ENCODE data around the gene TAGLN. TPM values are rescaled to one million over a fixed set of nuclear protein-coding genes. Genes with fewer than 3 reads are reported as not detected.

TAGLN gene
- total and polyA plus RNA-seq, 9 of the 15 experiments (the other 6 are each of a cell fraction or from before 2014, with no cell fraction given), result 0.21 to 4.9 (median 1.1) TPM

- TF ChIP-seq ZNF740 (CRISPR knock-in tag; IDR thresholded peaks at IDR 0.05) (no peak), ZNF740 (tag; IDR thresholded peaks at IDR 0.05) (0 out of 4 replicates have a peak, but pooled peaks of 1 of the 2 experiments have one; percentile 57), ETS2 (tag; IDR thresholded peaks at IDR 0.05; ENCODE audit: borderline replicate concordance, poor library complexity, severe bottlenecking) (no peak), ZNF146 (CRISPR knock-in tag; IDR thresholded peaks at IDR 0.05; ENCODE audit: unreplicated experiment) (no peak), GATAD2B (IDR thresholded peaks at IDR 0.05; ENCODE audit: borderline replicate concordance) (peak; percentile 75), ZBTB17 (CRISPR knock-in tag; IDR thresholded peaks at IDR 0.05) (no peak; the same call in 1 of the 2 replicates), PRMT5 (CRISPR knock-in tag; IDR thresholded peaks at IDR 0.05) (no peak), ZZZ3 (IDR thresholded peaks at IDR 0.05) (no peak), ZKSCAN3 (CRISPR knock-in tag; IDR thresholded peaks at IDR 0.05) (no peak), DNMT1 (IDR thresholded peaks at IDR 0.05) (no peak), CCNT2 (IDR thresholded peaks at IDR 0.05; ENCODE audit: borderline replicate concordance, extremely low read depth, insufficient read length, low read depth, low read length) (peak; percentile 65), HNRNPL (IDR thresholded peaks at IDR 0.05; ENCODE audit: low read depth, low read length) (no peak), NCOA6 (IDR thresholded peaks at IDR 0.05) (no peak), ZNF408 (CRISPR knock-in tag; IDR thresholded peaks at IDR 0.05; ENCODE audit: low read depth) (no peak), ILK (tag; IDR thresholded peaks at IDR 0.05; ENCODE audit: borderline replicate concordance, low read depth) (no peak), ZNF583 (CRISPR knock-in tag; IDR thresholded peaks at IDR 0.05) (no peak)
- TF ChIP-seq, protein P1, sequence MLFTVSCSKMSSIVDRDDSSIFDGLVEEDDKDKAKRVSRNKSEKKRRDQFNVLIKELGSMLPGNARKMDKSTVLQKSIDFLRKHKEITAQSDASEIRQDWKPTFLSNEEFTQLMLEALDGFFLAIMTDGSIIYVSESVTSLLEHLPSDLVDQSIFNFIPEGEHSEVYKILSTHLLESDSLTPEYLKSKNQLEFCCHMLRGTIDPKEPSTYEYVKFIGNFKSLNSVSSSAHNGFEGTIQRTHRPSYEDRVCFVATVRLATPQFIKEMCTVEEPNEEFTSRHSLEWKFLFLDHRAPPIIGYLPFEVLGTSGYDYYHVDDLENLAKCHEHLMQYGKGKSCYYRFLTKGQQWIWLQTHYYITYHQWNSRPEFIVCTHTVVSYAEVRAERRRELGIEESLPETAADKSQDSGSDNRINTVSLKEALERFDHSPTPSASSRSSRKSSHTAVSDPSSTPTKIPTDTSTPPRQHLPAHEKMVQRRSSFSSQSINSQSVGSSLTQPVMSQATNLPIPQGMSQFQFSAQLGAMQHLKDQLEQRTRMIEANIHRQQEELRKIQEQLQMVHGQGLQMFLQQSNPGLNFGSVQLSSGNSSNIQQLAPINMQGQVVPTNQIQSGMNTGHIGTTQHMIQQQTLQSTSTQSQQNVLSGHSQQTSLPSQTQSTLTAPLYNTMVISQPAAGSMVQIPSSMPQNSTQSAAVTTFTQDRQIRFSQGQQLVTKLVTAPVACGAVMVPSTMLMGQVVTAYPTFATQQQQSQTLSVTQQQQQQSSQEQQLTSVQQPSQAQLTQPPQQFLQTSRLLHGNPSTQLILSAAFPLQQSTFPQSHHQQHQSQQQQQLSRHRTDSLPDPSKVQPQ (CRISPR knock-in tag; IDR thresholded peaks at IDR 0.05; ENCODE audit: borderline replicate concordance), result no peak
- TF ChIP-seq, protein P2, sequence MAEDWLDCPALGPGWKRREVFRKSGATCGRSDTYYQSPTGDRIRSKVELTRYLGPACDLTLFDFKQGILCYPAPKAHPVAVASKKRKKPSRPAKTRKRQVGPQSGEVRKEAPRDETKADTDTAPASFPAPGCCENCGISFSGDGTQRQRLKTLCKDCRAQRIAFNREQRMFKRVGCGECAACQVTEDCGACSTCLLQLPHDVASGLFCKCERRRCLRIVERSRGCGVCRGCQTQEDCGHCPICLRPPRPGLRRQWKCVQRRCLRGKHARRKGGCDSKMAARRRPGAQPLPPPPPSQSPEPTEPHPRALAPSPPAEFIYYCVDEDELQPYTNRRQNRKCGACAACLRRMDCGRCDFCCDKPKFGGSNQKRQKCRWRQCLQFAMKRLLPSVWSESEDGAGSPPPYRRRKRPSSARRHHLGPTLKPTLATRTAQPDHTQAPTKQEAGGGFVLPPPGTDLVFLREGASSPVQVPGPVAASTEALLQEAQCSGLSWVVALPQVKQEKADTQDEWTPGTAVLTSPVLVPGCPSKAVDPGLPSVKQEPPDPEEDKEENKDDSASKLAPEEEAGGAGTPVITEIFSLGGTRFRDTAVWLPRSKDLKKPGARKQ (CRISPR knock-in tag; IDR thresholded peaks at IDR 0.05), result no peak
- TF ChIP-seq, protein P3, sequence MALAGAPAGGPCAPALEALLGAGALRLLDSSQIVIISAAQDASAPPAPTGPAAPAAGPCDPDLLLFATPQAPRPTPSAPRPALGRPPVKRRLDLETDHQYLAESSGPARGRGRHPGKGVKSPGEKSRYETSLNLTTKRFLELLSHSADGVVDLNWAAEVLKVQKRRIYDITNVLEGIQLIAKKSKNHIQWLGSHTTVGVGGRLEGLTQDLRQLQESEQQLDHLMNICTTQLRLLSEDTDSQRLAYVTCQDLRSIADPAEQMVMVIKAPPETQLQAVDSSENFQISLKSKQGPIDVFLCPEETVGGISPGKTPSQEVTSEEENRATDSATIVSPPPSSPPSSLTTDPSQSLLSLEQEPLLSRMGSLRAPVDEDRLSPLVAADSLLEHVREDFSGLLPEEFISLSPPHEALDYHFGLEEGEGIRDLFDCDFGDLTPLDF (CRISPR knock-in tag; IDR thresholded peaks at IDR 0.05), result no peak
Observed at GRCh38 chr11:117232092-117232878, 33.1 kb downstream of the TAGLN start, which contains the start of gene RNF214 (continued).

All from K562 (cell line).